DND-41 (cell line): ENCODE data around the gene COCH.

ENCODE experiments used
- EZH2 ChIP-seq: IDR thresholded peaks from 3 replicates; pipeline ENCODE4 v1.6.1; 2012; ENCODE audit warnings: borderline replicate concordance, low read depth, mild to moderate bottlenecking, moderate library complexity, low read length, inconsistent platforms; ENCODE audit not compliant: severe bottlenecking
- TF ChIP-seq, protein P1 (sequence below): IDR thresholded peaks from 2 replicates; pipeline ENCODE4 v1.5.1; 2012; ENCODE audit warnings: borderline replicate concordance, low read length, moderate library complexity, mild to moderate bottlenecking; ENCODE audit not compliant: poor library complexity, severe bottlenecking; ENCODE audit errors: extremely low read depth

- TF ChIP-seq, protein P1, sequence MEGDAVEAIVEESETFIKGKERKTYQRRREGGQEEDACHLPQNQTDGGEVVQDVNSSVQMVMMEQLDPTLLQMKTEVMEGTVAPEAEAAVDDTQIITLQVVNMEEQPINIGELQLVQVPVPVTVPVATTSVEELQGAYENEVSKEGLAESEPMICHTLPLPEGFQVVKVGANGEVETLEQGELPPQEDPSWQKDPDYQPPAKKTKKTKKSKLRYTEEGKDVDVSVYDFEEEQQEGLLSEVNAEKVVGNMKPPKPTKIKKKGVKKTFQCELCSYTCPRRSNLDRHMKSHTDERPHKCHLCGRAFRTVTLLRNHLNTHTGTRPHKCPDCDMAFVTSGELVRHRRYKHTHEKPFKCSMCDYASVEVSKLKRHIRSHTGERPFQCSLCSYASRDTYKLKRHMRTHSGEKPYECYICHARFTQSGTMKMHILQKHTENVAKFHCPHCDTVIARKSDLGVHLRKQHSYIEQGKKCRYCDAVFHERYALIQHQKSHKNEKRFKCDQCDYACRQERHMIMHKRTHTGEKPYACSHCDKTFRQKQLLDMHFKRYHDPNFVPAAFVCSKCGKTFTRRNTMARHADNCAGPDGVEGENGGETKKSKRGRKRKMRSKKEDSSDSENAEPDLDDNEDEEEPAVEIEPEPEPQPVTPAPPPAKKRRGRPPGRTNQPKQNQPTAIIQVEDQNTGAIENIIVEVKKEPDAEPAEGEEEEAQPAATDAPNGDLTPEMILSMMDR: no peak
- no peak for TF ChIP-seq EZH2
Observed at GRCh38 chr14:30921788-30922187, 47.4 kb downstream of the COCH start.
